Left lung (tissue), 10 donors: Measurements from ENCODE around the gene DNMT3A. TPM values are rescaled to one million over a fixed set of nuclear protein-coding genes. Genes with fewer than 3 reads are reported as not detected.

Experiments used
- ATAC-seq: fragments of 200-7000 bp; cut with Tn5 transposase; one replicate; pipeline ENCODE4 v1.9.1; 2020; ENCODE audit warnings: moderate library complexity
- DNase-seq, 4 donors: peaks; one replicate each; pipeline ENCODE4 v3.0.0-alpha.2; 2013 to 2020
- H3K27ac ChIP-seq, 2 donors: fragments of 200-600 bp; sonication (generic) in 1 of 2; one replicate each; pipeline versions ENCODE4 v1.5.0 to v1.8.0; 2020 to 2021
- H3K27me3 ChIP-seq, 2 donors: fragments of 200-600 bp; sonication (generic) in 1 of 2; one replicate each; pipeline versions ENCODE4 v1.5.0 to v1.8.0; 2020 to 2021
- H3K36me3 ChIP-seq, 2 donors: fragments of 200-600 bp; sonication (generic) in 1 of 2; one replicate each; pipeline versions ENCODE4 v1.5.0 to v1.8.0; 2020 to 2021
- H3K4me1 ChIP-seq, 2 donors: fragments of 200-600 bp; one replicate each; pipeline ENCODE4 v1.8.0; 2021
- H3K4me3 ChIP-seq, 2 donors: fragments of 200-600 bp; sonication (generic) in 1 of 2; one replicate each; pipeline versions ENCODE4 v1.5.0 to v1.8.0; 2020 to 2021; ENCODE audit warnings: mild to moderate bottlenecking in 1 of 2
- H3K9me3 ChIP-seq, 2 donors: fragments of 200-600 bp; sonication (generic) in 1 of 2; one replicate each; pipeline versions ENCODE4 v1.5.0 to v1.8.0; 2020 to 2021
- CTCF ChIP-seq, 2 donors: fragments of 200-600 bp; sonication (generic) in 1 of 2; IDR thresholded peaks; one replicate each; pipeline versions ENCODE4 v1.5.0 to v1.8.0; 2021; ENCODE audit warnings: antibody characterized with exemption in 2 of 2
- intact Hi-C, 2 donors: fragments of 100-400 bp; cut with DNase I; formaldehyde crosslinking; loops; one replicate each; pipeline versions ENCODE4 v1.11.2 to v1.14.2; 2022
- polyA plus RNA-seq, 6 donors: library from polyadenylated mRNA; unstranded; fragments of 120-200 nt; gene quantifications; one replicate each; pipeline ENCODE4 v1.2.1, GENCODE V29; 2013; ENCODE audit not compliant: insufficient read length in 6 of 6
- total RNA-seq, 2 donors: library from RNA; stranded (reverse); fragmentation: NEBNext Ultra II Directional; extraction: Animal tissue kit (Norgen Biotek cat#: 25700); gene quantifications; one replicate each; pipeline ENCODE4 v1.2.1, GENCODE V29; 2021
- donor health status: DM: no; HTN: yes; CAD: no.
- donor health status: DM: no; HTN: no; CAD: no.

The DNMT3A gene
- total and polyA plus RNA-seq, 8 donors: 37.5 to 123 (median 100) TPM

- peak overlapping the region in 1 of 2 donors; percentile 9 for H3K27ac ChIP-seq
- ATAC-seq (peak; percentile 16), DNase-seq (peak in 2 of 4 donors; percentile 47 to 82)
- H3K9me3 ChIP-seq: no peaks in the 10 kb centered on the region
- no peak for TF ChIP-seq CTCF (IDR thresholded peaks at IDR 0.05)
- no peaks in the 10 kb centered on the region for H3K36me3 ChIP-seq
- H3K27me3 ChIP-seq: no peaks in the 10 kb centered on the region
- intact Hi-C loops: no loop called here
- peak overlapping the region; percentile 53 to 74 for H3K4me3 ChIP-seq
- peaks cover 12 to 40% of the 10 kb centered on the region in 2 donors for H3K4me1 ChIP-seq
Observed at GRCh38 chr2:25339791-25340180, 1.9 kb downstream of the DNMT3A start.

- Histone ChIP-seq H3K9me3 (no peaks in the 10 kb centered on the region), H3K4me3 (no peak overlapping the region), H3K36me3 (no peaks in the 10 kb centered on the region), H3K27ac (peak overlapping the region in 1 of 2 donors; percentile 9), H3K4me1 (peaks cover 12 to 40% of the 10 kb centered on the region in 2 donors), H3K27me3 (no peaks in the 10 kb centered on the region)
- no peak for DNase-seq
- no peak for TF ChIP-seq CTCF (IDR thresholded peaks at IDR 0.05)
- intact Hi-C loops: no loop called here
- no peak for ATAC-seq
Observed at GRCh38 chr2:25339211-25339674, 2.5 kb downstream of the DNMT3A start.

DNA sequence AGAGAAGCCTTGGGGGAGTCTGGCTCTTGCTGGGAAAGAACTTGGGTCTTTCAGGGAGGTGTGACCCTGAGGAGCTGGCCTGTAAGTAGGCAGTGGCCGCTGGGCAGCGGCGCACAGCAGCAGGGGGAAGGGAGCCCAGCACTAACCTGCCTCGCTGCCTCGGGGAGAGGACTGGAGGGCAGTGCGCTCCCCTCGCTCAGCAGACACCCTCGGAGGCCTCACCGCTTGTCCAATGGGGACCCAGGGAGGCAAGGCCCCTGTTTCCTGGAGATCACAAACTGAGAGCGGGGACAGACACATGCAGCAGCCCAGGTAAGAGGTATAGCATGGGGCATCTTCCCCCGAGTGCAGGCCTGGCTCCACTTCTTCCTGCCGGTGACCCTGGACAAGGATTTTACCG, 3.3 kb downstream of the DNMT3A start:
- no peak for DNase-seq
- Histone ChIP-seq H3K4me1 (peaks cover 12 to 40% of the 10 kb centered on the region in 2 donors), H3K9me3 (no peaks in the 10 kb centered on the region), H3K27ac (no peak overlapping the region), H3K36me3 (no peaks in the 10 kb centered on the region), H3K27me3 (no peaks in the 10 kb centered on the region), H3K4me3 (no peak overlapping the region)
- no peak for TF ChIP-seq CTCF (IDR thresholded peaks at IDR 0.05)
- no peak for ATAC-seq
- intact Hi-C loops: no loop called here

DNA sequence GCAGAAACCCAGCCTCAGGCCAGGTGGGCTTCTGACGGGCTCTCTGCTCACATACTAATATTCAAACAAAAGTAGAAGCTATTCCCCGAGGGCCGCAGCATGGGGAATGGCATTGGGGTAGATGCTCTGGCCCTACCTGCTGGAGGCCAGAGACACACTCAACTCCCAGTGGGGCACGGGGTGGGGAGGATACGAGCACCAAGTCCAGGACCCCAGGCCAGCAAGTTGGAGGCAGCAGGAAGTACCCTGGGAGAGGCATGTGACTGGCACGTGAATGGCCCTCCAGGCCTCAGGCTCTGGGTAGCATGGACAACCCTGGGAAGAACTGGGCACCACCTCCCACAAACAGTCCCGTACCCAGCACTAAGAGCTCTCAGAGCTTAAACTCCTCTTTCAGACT, 3.8 kb downstream of the DNMT3A start:
- Histone ChIP-seq H3K36me3 (no peaks in the 10 kb centered on the region), H3K4me3 (no peak overlapping the region), H3K9me3 (no peaks in the 10 kb centered on the region), H3K27ac (no peak overlapping the region), H3K4me1 (peaks cover 12 to 38% of the 10 kb centered on the region in 2 donors), H3K27me3 (no peaks in the 10 kb centered on the region)
- no peak for DNase-seq
- TF ChIP-seq CTCF (IDR thresholded peaks at IDR 0.05): no peak
- intact Hi-C loops: no loop called here
- ATAC-seq: no peak

DNA sequence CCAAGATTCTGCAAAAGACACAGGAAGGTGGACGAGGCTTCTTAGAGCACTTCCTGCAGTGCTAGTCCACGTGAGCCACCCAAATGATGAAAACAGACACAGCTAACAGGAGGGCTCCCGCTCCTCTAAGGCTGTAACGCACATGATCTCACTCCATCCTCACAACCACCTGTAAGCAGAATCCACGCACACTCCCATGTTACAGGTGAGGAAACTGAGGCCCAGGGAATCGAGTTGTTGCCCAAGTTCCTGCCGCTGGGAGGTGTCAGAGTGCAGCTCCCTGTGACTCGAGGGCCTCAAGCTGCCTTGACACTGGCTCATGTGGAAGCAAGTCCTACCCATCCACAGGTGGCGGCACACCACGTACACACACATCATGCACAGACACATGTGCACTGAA, 4.4 kb downstream of the DNMT3A start:
- H3K4me1 ChIP-seq: peaks cover 12 to 33% of the 10 kb centered on the region in 2 donors
- H3K27me3 ChIP-seq: no peaks in the 10 kb centered on the region
- no peaks in the 10 kb centered on the region for H3K36me3 ChIP-seq
- no peak for TF ChIP-seq CTCF (IDR thresholded peaks at IDR 0.05)
- DNase-seq (no peak), ATAC-seq (no peak)
- no peaks in the 10 kb centered on the region for H3K9me3 ChIP-seq
- H3K4me3 ChIP-seq: no peak overlapping the region
- H3K27ac ChIP-seq: no peak overlapping the region
- intact Hi-C loops: no loop called here
